HG02763 (cell line): Measurements from ENCODE around the gene SCUBE3.
A peak's percentile ranks its signal among the peaks of the same experiment; 100 is the strongest.

Experiments used
- ATAC-seq: cut with Tn5 transposase; IDR thresholded peaks from one replicate; pipeline ENCODE4 v1.9.1; 2021; ENCODE audit warnings: mild to moderate bottlenecking, moderate library complexity; ENCODE audit not compliant: unreplicated experiment

The SCUBE3 gene

GRCh38 chr6:35297601-35298481, 84.1 kb downstream of the SCUBE3 start, which contains the start of gene DEF6:
DEF6 (plus strand) TSS chr6:35297818; CDS start chr6:35297857, 39 bp downstream.
- peak; percentile 63 for ATAC-seq

GRCh38 chr6:35298625-35299140, 84.9 kb downstream of the SCUBE3 start:
- no peak for ATAC-seq

- ATAC-seq: no peak
Measured at GRCh38 chr6:35299674-35300073, 85.9 kb downstream of the SCUBE3 start.

GRCh38 chr6:35300848-35301247, 87.1 kb downstream of the SCUBE3 start:
- ATAC-seq: no peak
